Stimulated activated CD8-positive, alpha-beta memory T cell treated with anti-CD3 and anti-CD28 coated beads, Interleukin-7, amount 100 ng/mL, for 48 hours (primary cell): ENCODE data around the gene NBPF4.
"Not testable (repeated sequence)": the region's sequence is repeated elsewhere in the genome, so short reads cannot be mapped to it uniquely, and the experiment has no call there.

Experiments used
- DNase-seq, 2 donors: peaks; one replicate each; pipeline ENCODE4 v3.0.0-alpha.2; 2020; ENCODE audit warnings: low read depth in 1 of 2; ENCODE audit errors: extremely low read depth in 1 of 2

The NBPF4 gene, protein sequence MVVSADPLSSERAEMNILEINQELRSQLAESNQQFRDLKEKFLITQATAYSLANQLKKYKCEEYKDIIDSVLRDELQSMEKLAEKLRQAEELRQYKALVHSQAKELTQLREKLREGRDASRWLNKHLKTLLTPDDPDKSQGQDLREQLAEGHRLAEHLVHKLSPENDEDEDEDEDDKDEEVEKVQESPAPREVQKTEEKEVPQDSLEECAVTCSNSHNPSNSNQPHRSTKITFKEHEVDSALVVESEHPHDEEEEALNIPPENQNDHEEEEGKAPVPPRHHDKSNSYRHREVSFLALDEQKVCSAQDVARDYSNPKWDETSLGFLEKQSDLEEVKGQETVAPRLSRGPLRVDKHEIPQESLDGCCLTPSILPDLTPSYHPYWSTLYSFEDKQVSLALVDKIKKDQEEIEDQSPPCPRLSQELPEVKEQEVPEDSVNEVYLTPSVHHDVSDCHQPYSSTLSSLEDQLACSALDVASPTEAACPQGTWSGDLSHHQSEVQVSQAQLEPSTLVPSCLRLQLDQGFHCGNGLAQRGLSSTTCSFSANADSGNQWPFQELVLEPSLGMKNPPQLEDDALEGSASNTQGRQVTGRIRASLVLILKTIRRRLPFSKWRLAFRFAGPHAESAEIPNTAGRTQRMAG

GRCh38 chr1:108243976-108244375, at the start of gene NBPF4:
NBPF4 (minus strand) TSS chr1:108244076; CDS start chr1:108243761, 315 bp downstream.
- not testable (repeated sequence) for DNase-seq

GRCh38 chr1:108282528-108283257, 38.8 kb upstream of the NBPF4 start:
- DNase-seq, result not testable (repeated sequence)

GRCh38 chr1:108272485-108273327, 28.8 kb upstream of the NBPF4 start:
- not testable (repeated sequence) for DNase-seq

DNA sequence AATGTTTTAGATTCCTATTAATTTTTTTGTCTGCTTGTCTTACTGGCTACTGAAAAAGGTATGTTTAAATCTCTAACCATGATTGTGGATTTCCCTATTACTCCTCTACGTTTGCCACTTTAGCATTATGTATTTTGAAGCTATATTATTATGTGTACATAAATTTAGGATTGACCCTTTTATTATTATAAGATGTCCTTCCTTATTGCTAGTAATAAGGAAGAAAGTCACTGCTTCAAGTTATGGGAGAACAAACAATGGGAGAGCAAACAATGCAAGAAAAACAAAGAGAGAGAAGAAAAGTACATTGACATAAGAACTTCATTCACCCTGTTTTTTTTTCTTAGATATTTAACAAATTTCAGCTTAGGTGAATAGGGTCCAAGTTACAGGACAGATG, 23.2 kb upstream of the NBPF4 start:
- not testable (repeated sequence) for DNase-seq

GRCh38 chr1:108261967-108262366, 18.1 kb upstream of the NBPF4 start:
- not testable (repeated sequence) for DNase-seq

DNA sequence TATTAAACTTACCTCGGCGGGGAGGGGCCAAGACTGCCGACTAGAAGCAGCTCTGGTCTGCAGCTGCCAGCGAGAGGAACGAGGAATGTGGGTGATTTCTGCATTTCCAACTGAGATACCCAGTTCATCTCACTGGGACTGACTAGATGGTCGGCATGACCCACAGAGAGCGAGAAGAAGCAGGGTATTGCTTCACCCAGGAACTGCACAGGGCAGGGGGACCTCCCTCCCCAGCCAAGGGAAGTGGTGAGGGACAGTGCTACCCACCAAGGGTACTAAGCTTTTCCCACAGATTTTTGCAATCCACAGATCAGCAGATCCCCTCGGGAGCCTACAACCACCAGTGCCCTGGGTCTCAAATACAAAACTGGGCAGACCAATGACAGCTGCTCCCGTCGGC, 17.6 kb upstream of the NBPF4 start:
- DNase-seq, result not testable (repeated sequence)

- not testable (repeated sequence) for DNase-seq
These were observed 16.8 kb upstream of the NBPF4 start for GRCh38 chr1:108260578-108261259.

DNA sequence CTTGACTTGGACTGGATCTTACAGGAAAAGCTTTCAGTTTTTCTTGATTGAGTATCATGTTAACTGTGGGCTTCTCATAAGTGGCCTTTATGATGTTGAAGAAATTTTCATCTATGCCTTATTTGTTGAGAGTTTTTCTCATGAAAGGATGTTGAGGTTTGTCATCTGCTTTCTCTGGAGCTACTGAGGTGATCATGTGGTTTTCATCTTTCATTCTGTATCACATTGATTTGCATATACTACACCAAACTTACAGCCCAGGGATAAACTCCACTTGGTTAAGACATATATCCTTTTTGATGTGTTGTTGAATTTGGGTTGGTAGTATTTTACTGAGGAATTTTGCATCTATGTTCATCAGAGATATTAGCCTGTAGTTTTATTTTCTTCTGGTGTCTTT, 11.6 kb upstream of the NBPF4 start:
- DNase-seq, result not testable (repeated sequence)

GRCh38 chr1:108239426-108239825, 4.5 kb downstream of the NBPF4 start:
- DNase-seq, result not testable (repeated sequence)

DNA sequence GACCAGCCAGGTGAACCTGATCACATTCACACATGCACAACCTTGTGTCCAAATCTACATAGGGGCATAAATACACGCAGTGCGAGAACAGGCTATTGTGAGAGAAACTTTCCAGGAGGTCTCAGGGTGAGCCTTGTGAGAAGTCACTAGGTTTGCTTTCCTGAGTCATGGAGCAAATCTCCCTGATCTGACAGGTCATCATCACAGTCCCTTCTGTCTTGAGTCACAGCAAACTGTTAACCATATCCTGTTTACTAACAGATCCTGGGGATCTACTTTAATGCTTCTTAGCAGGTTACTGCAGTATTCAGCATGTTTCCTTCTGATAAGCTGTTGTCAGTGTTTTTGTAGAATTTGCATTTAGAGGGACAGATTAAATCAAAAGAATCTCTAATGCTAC, 8.6 kb downstream of the NBPF4 start:
- not testable (repeated sequence) for DNase-seq

- not testable (repeated sequence) for DNase-seq
These were observed 11.7 kb downstream of the NBPF4 start for GRCh38 chr1:108232183-108232582.

- not testable (repeated sequence) for DNase-seq
These were observed 13.9 kb downstream of the NBPF4 start for GRCh38 chr1:108229976-108230375.

DNA sequence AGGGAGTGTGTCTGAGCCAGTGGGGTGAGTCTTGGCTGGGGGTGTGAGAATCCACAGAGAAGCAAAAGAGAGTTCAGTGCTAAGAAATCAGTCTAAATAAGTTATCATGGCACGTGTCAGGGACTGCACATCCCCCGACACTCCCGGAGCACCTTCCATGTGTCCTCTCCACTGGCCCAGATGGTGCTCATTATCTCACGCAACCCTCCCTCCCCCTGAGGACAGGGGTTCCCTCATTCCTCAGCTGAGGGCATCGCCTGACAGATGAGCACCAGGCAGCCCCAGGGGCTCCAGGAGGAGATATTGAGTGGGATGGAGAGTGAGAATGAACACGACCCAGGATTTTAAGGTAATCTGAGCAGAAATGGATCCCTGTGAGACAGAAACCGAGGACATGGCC, 16.1 kb downstream of the NBPF4 start:
- DNase-seq, result not testable (repeated sequence)

GRCh38 chr1:108226855-108227254, 17.0 kb downstream of the NBPF4 start:
- DNase-seq, result not testable (repeated sequence)

DNA sequence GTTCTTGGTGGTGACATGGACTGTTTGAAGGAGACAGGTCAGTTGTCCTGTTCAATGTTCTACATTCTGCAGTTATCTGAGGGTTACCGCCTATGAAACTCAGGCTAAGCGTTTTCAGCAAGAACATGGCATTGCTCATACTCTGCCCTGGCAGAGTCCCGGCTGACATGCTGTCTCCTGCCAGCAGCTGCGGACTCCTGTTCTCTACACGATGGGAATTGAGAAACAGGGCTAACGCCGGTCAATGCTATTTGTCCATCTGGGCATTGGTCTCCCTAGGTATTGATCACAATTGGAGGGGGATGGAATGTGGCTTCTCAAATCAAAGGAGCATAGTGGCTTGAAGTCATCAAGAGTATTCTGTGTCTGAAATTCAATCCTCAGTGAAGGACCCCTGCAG, 20.6 kb downstream of the NBPF4 start:
- not testable (repeated sequence) for DNase-seq

DNA sequence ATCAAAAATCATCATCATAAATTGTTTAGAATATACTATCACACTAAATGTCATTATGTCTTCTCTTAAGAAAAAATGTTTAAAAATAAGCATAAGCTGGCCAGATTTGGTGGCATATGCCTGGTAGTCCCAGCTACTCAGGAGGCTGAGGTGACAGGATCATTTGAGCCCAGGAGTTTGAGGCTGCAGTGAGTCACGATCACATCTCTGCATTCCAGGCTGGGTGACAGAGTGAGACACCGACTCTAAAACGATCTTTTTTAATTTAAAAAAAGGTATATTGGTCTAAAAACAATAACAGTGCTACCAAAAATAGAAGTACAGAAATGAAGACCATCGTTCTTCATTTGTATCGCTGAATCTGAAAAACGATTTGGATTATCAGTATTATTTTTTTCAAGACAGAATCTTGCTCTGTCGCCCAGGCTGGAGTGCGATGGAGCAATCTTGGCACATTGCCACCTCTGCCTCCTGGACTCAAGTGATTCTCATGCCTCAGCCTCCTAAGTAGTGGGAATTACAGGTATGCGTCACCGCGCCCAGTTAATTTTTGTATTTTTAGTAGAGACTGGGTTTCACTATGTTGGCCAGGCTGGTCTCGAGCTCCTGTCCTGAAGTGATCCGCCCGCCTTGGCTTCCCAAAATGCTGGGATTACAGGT, 26.2 kb downstream of the NBPF4 start:
- not testable (repeated sequence) for DNase-seq

DNA sequence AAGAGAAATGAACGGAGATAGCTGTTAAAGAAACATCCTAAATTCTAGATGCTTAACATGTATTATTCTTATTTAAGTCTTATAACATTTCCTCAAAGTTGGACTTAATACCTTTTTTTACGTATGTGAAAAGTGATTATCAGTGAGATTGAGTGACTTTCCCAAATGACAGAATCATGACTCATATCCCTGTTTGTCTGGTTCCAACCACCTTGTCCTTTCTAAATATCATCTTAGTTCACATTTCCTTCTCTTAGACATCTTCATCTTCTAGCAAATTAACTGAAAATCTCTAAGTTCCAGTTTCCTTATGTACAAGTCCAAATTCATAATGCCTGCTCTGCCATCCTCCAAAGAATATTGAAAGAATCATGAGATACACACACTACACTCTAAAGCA, 26.9 kb downstream of the NBPF4 start:
- not testable (repeated sequence) for DNase-seq

- not testable (repeated sequence) for DNase-seq
These were observed 27.6 kb downstream of the NBPF4 start for GRCh38 chr1:108216028-108216890.
